Keratinocyte (primary cell): ENCODE results near the gene NARS2.

Experiments used
- EZH2 ChIP-seq: IDR thresholded peaks from one replicate; pipeline ENCODE4 v1.6.1; 2012; ENCODE audit warnings: inconsistent platforms, mild to moderate bottlenecking, low read length, moderate library complexity
- TF ChIP-seq, protein P1 (sequence below), 3 experiments: IDR thresholded peaks in 1 of 3; conservative IDR thresholded peaks in 1 of 3; optimal IDR thresholded peaks in 1 of 3; 2 replicates in 2 of 3; 3 replicates in 1 of 3; pipeline versions ENCODE3 to v1.5.1; 2011; ENCODE audit warnings: low read length in 3 of 3, mild to moderate bottlenecking in 3 of 3, moderate library complexity in 2 of 3, control low read depth in 1 of 3, inconsistent platforms in 1 of 3; ENCODE audit not compliant: insufficient read depth in 2 of 3; ENCODE audit errors: extremely low read depth in 1 of 3

DNA sequence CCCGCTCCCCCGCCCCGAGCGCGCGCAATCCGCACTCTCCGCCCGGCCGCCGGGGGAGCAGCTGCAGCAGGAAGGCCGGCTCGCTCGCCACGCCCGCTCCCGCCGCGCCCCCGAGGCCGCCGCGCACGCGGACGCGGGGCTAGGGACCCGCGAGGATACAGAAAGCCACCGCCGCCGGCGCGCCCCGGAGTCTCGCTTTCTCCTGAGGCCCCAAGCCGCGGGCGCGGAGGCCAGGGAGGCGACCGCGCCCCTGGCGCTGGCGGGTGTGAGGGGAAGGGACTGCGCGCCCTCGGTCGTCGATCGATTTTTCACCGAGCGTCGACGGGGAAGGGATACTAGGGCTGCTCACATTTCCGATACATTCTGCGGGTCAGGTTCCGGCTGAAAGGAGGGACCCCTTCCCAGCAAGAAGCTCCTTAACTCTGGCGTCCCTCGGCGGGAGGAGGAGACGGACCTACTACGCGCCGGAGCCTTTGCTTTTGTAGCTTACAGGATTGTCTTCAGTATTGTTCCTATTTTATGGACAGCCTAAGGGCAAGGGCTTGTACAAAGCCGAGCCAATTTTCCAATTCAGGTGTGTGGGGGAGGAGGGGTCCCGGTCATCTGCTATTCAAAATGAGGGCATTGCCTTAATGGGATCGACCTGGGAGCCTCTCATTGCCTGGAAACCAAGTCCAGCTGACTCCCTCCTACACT, 156.6 kb downstream of the NARS2 start:
- TF ChIP-seq, protein P1, sequence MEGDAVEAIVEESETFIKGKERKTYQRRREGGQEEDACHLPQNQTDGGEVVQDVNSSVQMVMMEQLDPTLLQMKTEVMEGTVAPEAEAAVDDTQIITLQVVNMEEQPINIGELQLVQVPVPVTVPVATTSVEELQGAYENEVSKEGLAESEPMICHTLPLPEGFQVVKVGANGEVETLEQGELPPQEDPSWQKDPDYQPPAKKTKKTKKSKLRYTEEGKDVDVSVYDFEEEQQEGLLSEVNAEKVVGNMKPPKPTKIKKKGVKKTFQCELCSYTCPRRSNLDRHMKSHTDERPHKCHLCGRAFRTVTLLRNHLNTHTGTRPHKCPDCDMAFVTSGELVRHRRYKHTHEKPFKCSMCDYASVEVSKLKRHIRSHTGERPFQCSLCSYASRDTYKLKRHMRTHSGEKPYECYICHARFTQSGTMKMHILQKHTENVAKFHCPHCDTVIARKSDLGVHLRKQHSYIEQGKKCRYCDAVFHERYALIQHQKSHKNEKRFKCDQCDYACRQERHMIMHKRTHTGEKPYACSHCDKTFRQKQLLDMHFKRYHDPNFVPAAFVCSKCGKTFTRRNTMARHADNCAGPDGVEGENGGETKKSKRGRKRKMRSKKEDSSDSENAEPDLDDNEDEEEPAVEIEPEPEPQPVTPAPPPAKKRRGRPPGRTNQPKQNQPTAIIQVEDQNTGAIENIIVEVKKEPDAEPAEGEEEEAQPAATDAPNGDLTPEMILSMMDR (optimal IDR thresholded peaks at IDR 0.05 in 1 of 3, IDR thresholded peaks at IDR 0.05 in 1 of 3, conservative IDR thresholded peaks at IDR 0.05 in 1 of 3; ENCODE audit: extremely low read depth in 1 of 3, insufficient read depth in 2 of 3, low read length in 3 of 3): peak in 1 of 3 experiments; percentile 2
- TF ChIP-seq EZH2: no peak
